Measurements from ENCODE around the gene DLGAP1.

The DLGAP1 gene

DNA sequence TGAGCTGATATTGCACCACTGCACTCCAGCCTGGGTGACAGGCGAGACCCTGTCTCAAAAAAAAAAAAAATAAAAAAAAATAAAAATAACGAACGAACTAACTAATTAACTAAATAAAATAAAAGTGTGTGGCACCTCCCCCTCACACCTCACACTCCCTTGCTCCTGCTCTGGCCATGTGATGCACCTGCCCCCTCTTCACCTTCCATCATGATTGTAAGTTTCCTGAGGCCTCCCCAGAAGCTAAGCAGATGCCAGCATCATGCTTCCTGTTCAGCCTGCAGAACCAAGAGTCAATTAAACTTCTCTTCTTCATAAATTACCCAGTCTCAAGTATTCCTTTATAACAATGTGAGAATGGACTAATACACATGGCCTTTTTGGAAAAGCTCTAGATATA is 773.0 kb downstream of the DLGAP1 start:
- H3K4me3 ChIP-seq (ENCODE audit: low read depth, low read length) = no peak overlapping the region
- no peak for TF ChIP-seq CTCF (IDR thresholded peaks at IDR 0.05; ENCODE audit: insufficient read depth, low read depth, low read length, missing control alignments)
- no peak for DNase-seq (ENCODE audit: low read depth)

DNA sequence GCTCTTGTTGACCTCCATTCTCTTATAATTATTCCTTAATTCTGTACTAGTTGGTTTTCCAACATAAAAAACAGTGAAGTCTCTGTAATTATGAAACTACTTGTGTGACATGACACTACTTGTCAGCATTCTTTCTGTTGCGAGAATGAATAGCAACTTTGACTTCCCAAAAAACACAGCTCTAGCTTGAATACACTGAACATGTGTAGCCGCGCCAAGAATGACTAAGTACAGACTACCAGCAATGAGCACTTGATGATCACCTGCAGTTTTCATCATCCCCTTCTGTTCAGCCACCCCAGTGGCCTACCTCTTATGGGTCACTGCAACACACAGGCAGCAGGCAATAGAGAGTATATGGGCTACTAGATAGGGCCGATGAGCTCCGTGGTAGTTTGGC is 775.9 kb downstream of the DLGAP1 start:
- no peak overlapping the region for H3K4me3 ChIP-seq (ENCODE audit: low read depth, low read length)
- TF ChIP-seq CTCF (IDR thresholded peaks at IDR 0.05; ENCODE audit: insufficient read depth, low read depth, low read length, missing control alignments) = no peak
- DNase-seq (ENCODE audit: low read depth) = no peak

DNA sequence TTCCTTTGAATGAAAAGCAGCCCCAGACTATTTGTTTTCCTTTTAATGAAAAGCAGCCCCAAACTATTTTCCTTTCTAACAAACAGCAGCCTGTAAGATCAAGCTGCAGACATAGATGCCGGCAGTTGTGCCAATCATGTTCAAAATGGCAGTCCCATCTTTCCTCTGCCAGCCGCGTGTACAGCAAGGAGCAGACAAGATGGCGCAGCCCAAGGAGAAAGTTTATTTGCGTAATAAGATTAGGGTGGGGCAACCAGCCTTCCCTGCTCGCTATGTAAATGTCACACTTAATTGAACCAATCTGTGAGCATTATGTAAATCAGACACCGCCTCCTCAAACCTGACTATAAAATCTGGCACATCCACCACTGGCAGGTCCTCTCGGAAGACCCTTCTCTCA is 779.1 kb downstream of the DLGAP1 start:
- DNase-seq (ENCODE audit: low read depth) = no peak
- TF ChIP-seq CTCF (IDR thresholded peaks at IDR 0.05; ENCODE audit: insufficient read depth, low read depth, low read length, missing control alignments) = no peak

DNA sequence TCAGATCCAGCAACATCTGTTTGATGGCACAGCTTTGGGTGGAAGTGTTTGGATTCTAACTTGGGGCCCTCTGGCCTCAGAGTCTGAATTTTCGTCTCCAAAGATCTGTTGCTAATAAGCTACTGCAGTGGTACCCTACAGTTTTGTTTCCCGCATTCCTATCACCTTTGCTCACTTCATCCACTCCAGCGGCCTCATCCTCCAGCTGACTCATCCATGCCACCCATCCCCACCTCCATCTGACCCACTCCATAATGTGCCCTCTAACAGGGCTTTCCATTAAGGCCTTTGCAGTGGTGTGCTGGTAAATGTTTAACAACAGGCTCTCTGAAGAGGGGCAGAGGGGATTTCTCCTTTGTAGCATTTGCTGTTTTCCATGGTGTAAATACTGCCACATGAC is 779.7 kb downstream of the DLGAP1 start:
- H3K4me3 ChIP-seq (ENCODE audit: low read depth, low read length) = no peak overlapping the region
- DNase-seq (ENCODE audit: low read depth) = no peak
- TF ChIP-seq CTCF (IDR thresholded peaks at IDR 0.05; ENCODE audit: insufficient read depth, low read depth, low read length, missing control alignments) = no peak

More for the DNA sequence above, 779.1 kb downstream of the DLGAP1 start:
- no peak overlapping the region for H3K4me3 ChIP-seq (ENCODE audit: low read depth, low read length)

- TF ChIP-seq CTCF (IDR thresholded peaks at IDR 0.05; ENCODE audit: insufficient read depth, low read depth, low read length, missing control alignments) = no peak
- DNase-seq (ENCODE audit: low read depth) = no peak
- no peak overlapping the region for H3K4me3 ChIP-seq (ENCODE audit: low read depth, low read length)
Observed at GRCh38 chr18:3671176-3671575, 783.9 kb downstream of the DLGAP1 start.

GRCh38 chr18:3669376-3669775 is 785.7 kb downstream of the DLGAP1 start:
- DNase-seq (ENCODE audit: low read depth) = no peak
- H3K4me3 ChIP-seq (ENCODE audit: low read depth, low read length) = no peak overlapping the region
- TF ChIP-seq CTCF (IDR thresholded peaks at IDR 0.05; ENCODE audit: insufficient read depth, low read depth, low read length, missing control alignments) = no peak

DNA sequence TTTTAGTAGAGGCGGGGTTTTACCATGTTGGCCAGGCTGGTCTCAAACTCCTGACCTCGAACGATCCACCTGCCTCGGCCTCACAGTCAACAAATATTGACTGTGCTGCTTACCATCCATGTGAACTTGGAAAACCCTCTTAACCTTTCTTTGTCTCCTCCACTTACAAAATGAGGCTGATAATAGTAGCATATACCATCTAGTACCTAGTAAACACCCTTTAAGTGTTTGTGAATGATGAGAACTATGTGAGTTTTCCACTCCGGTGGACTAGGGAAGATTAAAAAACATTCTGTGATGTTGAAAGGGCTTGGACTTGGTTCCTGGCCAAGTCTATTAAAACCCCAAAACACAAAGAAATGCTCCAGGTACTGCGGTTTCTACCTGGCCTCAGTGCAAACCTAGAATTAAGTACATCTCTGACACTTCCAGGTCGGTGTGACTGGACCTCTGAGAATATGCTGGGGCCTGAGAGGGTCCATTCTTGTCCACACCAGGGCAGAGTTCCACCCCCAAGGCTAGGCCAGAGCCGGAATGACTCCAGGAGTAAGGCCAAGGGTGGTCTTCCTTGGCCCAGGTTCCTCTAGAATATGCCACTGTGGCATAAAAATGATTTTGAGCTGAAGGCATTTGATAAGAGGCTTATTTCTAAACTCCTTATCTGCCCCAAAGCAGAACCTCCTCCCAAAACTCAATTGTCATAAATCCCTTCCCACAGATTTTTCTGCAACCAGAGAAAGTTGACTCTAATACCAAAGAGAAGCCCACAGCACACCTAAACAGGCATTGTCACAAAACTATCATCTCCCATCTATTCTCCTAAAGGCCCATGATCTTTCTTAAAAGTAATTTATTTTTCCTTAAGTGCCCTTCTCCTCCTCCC is 787.6 kb downstream of the DLGAP1 start:
- DNase-seq (ENCODE audit: low read depth) = no peak
- TF ChIP-seq CTCF (IDR thresholded peaks at IDR 0.05; ENCODE audit: insufficient read depth, low read depth, low read length, missing control alignments) = no peak
- no peak overlapping the region for H3K4me3 ChIP-seq (ENCODE audit: low read depth, low read length)
